Activated CD4-positive, CD25-positive, alpha-beta regulatory T cell treated with anti-CD3 and anti-CD28 coated beads, Interleukin-2, amount 50 U/mL, for 16 hours (primary cell): ENCODE measurements around the gene PHOSPHO1.

Experiments
- DNase-seq: peaks from one replicate; pipeline ENCODE4 v3.0.0-alpha.2; 2020; ENCODE audit warnings: low read depth, low spot score

PHOSPHO1 gene

DNA sequence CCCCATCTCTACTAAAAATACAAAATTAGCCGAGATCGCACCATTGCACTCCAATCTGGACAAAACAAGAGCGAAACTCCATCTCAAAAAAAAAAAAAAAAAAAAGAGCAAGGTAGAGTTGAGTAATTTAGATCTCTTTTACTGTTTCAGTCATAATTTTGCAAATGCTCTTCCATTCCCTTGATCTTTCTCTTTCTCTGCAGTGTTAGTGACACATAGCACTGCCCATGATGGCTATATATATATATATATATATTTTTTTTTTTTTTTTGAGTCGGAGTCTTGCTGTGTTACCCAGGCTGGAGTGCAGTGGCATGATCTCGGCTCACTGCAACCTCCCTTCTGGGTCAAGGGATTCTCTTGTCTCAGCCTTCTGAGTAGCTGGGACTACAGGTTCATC is 12.2 kb upstream of the PHOSPHO1 start:
- no peak for DNase-seq

DNA sequence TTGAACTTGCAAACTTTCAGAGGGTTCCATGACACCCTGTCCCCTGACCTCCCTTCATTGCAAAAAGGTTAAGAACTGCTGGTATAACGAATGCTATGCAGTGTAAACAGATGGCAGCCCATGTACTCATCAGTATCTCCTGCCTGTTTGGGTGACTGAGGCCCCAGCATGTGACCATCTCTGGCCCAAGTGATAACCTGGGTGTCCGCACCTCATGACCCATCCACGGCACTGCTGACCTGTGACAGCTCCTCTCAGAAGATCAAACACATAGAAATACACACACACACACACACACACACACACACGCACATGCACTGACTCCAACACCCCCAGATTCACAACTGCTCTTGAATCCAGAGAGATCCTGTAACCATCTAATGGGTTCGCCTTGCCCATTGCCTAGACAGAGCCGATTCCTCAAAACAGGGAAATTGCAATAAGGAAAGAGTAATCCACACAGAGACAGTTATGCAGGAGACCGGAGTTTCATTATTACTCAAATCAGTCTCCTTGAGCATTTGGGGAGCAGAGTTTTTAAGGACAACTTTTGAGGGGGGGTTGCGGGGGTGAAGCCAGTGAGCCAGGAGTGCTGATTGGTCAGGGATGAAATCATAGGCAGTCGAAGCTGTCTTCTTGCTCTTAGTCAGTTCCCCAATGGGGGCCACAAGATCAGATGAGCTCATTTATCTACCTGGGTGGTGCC is 11.3 kb upstream of the PHOSPHO1 start:
- no peak for DNase-seq

GRCh38 chr17:49241040-49241439 is 10.5 kb upstream of the PHOSPHO1 start:
- no peak for DNase-seq

- no peak for DNase-seq
These were observed 10.0 kb upstream of the PHOSPHO1 start for GRCh38 chr17:49240619-49241018.

GRCh38 chr17:49239963-49240362 is 9.4 kb upstream of the PHOSPHO1 start:
- no peak for DNase-seq

DNA sequence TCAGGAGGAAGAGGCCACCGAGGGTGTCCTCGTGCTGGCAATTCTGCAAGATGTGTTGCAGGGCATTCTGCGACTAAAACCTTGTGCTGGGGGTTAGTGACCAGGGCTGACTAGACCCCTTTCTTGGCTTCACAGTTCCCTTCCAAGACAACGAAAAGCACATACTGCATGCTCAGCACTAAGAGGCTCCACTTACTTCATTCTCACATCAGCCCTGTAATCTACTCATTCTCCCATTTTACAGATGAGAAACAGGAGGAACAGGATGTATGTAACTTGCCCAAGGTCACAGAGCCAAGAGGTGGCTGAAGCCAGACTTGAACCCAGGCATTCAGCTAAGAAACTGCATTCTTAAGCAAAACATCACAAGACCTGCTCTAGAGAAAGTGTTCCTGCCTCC is 5.3 kb upstream of the PHOSPHO1 start:
- DNase-seq, result no peak

GRCh38 chr17:49234509-49235080 is 4.0 kb upstream of the PHOSPHO1 start:
- no peak for DNase-seq

DNA sequence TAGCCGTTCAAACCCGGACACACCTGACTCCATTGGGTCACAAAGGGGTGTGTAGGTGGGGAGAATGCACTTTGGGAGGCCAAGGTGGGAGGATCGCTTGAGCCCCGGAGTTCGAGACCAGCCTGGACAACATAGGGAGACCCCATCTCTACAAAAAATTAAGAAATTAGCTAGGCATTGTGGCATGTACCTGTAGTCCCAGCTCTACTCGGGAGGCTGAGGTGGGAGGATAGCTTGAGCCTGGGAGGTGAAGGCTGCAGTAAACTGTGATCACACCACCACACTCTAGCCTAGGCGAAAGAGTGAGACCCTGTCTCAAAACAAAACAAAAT is 942 bp upstream of the PHOSPHO1 start:
- no peak for DNase-seq

DNA sequence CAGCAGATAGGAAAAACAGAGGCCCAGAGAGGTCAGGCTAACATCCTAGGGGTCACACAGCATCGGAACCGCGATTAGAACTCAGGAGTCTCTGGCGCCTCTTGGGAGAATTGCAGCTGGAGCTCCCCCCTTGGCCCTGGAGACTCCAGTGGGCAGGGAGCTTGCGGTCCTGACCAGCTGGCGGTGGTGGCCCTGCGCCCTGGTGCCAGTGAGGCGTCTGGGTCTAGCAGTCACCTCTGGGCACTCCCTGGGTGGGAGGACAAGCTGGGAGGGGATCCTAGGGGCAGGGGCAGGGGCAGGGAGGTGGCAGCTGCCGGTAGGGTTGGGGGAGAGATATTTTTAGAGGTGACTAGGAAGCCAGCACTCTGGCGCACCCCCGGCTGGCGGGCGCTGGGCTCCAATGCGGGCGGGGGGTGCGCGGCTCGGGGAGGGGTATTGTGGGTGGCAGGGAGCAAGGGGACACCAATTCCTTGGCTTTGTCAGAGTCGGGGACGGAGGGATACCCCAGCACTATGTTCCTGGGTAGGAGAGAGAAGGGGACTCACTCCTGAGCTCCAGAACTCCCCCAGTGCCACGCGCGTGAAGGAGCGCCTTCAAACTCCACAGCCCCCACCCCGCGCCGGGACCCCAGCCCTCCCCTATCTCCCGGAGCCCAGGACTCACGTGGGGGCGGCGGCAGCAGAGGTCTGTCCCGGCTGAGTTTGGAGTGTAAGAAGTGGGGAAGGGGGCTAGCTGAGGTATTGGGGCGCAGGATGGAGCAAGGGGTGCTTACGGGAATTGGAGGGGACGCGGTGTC is 584 bp downstream of the PHOSPHO1 start:
- no peak for DNase-seq

GRCh38 chr17:49229076-49229804 is 1.3 kb downstream of the PHOSPHO1 start:
- no peak for DNase-seq

DNA sequence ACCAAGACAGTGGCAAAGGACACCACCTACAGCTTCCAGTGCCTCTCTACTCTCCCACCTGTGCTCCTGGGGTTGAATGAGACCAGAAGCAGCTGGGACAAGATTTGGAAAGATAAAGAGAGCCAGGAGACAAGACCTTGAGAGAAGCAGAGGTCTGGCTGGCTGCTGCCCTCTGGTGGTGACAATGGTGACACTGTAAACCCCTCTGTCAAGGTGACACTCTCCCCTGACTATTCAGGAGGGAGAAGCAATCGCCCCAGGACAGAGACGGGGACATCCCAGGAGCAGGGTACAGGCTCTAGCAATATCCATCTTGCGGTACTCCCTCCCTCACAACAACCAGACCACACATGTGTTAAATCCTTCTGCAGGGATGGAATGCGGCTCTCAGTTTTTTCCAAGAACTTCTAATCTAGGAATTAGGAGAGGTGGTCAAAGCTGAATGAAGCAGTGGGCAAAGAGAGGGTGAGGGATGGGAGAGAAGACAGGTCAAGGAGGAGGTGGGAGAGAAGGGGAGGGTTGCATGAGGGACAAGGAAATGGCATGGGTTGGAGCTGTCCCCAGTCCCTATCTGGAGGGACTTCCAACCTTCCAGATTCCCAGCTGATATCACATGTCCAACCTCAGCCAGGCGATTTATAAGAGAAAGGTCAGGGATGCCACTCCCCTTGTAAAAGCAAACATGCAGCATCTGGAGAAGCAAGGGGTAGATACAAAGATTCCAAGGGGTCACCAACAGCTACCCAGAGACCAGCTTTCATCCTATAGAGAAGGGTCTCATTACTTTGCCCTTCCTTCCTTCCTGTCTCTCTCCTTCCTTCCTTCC is 2.9 kb downstream of the PHOSPHO1 start:
- peak; percentile 67 for DNase-seq

DNA sequence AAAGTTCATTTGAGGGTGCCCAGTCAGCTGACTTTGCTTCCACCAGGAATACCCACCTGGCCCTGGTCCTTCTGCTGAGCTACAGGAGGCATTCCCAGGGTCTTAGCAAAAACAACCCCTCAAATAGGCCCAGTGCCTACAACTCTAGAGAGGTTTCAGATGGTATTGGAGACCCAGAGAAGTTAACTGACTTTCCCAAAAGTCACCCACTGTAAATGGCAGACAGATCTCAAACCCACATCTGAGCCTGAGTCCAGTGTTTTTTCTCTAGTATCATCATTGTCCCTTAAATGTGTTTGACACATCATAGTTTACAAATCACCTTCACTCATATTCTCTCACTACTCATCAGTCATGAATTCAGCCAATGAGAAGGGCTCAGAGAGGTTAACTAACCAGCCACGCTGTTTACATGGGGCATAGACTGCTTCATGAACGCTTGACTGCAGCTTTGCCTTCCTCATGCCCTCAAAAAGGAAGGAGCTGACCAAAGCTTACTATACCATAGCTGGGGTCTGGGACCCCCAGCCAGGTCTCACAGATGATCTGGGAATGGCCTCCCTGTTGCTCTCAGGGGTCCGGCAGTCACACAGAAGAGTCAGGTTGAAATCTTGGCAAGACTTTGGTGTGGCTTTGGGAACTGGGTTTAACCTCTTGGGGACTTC is 3.7 kb downstream of the PHOSPHO1 start:
- DNase-seq, result no peak

DNA sequence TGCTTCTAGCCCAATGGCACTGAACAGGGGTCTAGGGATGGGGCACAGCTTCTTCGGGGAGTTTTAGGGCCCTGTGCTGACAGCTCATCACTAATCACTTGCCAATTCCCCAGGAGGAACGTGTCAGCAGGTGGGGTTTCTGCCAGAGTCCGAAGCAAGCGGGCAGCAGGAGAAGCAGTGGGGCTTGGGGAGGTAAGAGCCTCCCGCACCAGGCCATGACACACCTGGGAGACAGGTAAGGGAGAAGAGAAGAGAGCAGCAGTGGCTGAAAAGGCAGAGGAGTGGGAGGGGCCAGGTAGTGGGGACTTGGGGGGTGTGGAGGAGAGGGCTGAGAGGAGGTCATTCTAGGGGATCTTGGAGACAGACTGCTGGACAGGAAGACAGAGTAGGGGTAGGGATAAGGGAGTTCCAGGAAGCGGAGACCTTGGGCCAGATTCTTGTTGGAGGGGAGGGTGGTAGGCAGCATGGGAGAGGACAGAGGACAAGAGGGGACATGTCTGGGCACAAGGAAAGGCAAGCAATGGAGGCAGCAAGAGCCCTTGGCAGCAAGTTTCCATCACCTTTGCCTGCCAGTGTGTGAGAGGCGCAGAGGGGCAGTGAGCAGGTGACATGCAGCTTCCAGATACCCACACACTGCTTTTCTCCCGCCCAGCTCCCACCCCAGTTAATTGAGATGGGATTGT is 4.9 kb downstream of the PHOSPHO1 start:
- DNase-seq, result no peak

DNA sequence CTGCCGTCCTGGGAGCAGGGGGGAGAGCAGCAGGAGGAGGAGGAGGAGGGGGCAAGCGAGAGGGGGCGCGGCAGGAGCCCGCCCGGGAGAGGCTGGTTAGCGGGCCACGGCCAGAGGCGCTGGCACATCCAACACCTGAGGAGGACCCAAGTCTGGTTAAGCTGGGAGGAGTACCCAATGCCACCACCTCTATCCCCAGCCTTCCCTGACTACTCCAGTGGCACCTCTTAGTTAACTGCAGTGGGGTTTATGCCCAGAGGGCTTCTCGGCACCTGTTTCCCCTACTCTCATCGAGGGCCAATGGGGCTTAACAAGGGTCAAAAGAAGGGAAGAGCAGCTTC is 5.6 kb downstream of the PHOSPHO1 start:
- DNase-seq, result no peak

DNA sequence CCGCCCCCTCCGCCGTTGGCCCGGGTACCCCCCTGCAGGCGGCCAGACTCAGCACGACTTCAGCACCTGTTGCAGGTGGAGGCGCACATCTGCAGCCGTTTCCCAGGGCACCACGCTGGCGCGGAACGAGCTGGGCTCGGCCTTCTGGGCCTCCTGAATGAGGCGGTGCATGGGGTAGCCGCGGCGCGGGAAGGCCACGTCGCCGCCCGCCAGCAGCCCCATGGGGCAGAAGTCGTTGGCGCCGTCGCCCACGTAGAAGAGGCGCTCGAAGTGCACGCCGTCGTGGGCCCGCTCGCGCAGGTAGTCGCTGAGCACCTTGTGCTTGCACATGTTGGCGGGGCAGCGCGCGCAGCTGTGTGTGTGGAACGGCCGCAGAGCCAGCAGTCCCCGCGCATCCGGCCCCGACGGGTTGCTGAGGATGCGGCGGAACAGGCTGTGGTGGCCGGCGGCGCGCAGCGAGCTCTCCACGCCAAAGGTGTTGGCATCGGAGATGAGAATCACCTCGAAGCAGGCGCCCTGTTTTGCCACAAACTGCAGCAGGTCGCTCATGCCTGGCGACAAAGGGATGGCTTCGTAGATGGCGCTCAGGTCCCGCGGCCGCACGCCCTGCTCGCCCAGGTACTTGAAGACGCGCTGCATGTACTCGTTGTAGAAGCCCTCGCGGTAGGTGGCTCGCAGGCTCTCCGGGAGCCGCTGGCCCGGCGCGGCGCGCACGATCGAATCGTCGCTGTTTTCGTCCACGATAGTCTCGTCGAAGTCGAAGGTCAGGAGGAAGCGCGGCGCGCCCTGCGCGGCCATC is 6.2 kb downstream of the PHOSPHO1 start:
- DNase-seq, result no peak

DNA sequence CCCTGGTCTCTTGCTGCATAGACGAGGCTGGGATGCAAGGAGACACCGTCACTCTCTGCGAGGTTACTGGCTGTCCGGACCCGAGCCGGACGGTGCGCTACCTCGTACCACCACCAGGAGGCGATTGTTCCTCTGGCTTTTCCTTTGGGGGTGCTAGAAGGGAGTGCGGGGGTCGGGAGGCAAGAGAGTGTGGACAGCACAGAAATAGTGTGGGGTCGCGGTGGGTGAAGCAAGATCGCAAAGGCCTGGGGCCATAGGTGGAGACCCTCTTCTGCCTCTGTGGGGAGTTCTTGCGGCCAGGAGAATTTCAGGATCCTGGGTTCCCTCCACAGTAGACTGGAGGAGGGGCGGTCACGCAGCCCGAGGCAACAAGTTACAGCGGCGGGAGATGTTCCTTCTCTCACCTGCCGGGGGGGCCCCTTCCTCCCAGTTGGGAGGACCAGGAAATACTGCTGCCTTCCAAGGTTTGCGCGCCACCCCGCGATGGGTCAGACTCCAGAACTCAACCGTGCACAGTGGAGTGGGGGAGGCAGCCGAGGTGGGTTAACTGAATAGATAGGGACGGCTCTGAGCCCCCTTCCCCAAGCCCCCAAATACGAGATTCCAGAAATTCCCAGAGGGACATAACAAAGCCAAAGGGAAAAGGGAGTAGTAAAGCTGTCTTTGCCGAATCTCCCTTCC is 6.9 kb downstream of the PHOSPHO1 start:
- DNase-seq, result peak; percentile 39

GRCh38 chr17:49223168-49223516 is 7.4 kb downstream of the PHOSPHO1 start:
- no peak for DNase-seq

DNA sequence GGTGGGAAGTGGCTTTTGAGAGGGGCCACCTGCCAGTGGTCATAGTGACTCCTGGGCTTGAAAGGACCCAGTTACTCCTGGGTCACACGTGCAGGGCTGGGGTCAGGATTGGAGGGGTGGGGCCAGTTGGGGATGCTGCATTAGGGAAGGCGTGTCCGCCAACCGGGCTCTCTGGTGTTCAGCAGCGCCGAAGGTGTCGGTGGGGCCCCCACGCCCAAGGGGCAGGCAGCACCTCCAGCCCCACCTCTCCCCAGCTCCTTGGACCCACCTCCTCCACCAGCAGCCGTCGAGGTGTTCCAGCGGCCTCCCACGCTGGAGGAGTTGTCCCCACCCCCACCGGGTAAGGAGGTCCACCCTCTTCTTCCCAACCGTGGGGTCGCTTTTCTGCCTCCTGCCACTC is 10.6 kb downstream of the PHOSPHO1 start:
- no peak for DNase-seq
